Stimulated activated CD8-positive, alpha-beta memory T cell treated with anti-CD3 and anti-CD28 coated beads, Interleukin-15, amount 100 ng/mL, for 48 hours (primary cell): ENCODE results near the gene ZMAT5.

Source experiments
- DNase-seq, 2 donors: peaks; one replicate each; pipeline ENCODE4 v3.0.0-alpha.2; 2020; ENCODE audit warnings: low read depth in 2 of 2

Gene ZMAT5

GRCh38 chr22:29753808-29754657 lies 12.8 kb downstream of the ZMAT5 start:
- DNase-seq, result no peak

GRCh38 chr22:29751669-29752068 lies 15.1 kb downstream of the ZMAT5 start:
- DNase-seq, result no peak

DNA sequence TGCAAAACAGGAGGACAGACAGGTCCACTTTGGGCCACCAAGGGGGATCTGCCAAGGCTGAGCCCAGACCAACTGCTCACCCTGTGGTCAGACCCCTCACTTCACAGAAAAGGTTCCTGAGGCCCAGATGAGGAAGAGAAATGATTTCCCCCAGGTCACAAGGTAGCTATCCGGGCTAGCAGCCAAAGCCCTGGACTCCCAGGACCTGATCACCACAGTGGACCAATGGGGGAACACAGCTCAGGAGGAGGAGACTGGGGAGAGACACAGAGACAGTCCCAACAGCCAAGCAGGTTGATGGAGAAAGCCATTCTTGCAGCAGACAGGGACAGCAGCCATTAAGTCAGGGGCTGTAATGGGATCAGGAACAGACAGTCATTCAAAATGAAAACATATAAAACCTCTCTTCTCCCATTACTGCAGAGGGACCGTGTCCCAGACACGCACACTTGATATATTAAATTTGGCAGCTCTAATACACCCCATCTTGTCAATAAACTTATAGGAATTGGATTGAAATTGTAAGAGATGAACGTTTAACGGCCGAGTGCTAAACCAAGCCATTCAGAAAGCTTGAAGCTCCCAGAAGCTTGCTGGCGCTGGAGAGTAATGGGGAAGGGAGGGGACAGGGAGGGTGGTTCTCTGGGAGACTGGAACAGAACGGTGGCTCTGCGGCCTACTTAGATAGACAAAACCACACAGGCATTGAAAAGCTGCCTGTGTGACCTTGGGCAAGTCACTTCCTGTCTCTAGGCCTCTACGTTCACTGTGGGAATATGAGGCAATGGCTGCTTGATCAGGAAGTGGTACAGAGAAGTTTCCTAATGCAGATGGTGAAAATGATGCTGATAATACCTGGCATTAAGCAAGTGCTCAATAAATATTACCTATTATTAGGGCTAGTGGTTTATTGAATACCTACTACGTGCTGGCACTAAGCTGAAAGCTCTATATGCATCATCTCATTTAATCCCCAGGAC lies 16.0 kb downstream of the ZMAT5 start:
- DNase-seq, result no peak

- no peak for DNase-seq
Measured at GRCh38 chr22:29750029-29750428, 16.8 kb downstream of the ZMAT5 start.

- DNase-seq, result no peak
Measured at GRCh38 chr22:29748248-29748893, 18.4 kb downstream of the ZMAT5 start.

DNA sequence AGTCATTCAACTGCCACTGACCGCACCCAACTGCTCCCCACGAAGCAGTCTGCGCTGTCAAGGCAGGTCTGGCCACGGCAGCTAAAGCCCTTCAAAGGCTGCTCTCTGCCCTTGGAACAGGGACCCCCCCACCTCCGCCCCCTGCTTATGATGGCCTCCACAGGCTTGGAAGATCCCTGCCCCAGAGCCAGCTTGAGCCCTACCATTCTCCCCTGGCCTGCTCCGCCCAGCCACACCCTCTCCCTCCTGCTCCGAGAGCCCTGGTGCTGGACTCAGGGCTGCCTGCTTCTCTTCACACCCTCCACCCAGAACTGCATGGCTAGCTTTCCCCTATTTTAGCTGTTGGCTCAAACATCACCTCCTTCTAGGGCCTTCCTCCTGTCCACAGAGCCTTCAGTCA lies 19.0 kb downstream of the ZMAT5 start:
- DNase-seq, result no peak

GRCh38 chr22:29744902-29745301 lies 21.9 kb downstream of the ZMAT5 start:
- DNase-seq, result no peak

GRCh38 chr22:29742326-29742725 lies 24.5 kb downstream of the ZMAT5 start:
- no peak for DNase-seq

- DNase-seq, result no peak
Measured at GRCh38 chr22:29741926-29742325, 24.9 kb downstream of the ZMAT5 start.

DNA sequence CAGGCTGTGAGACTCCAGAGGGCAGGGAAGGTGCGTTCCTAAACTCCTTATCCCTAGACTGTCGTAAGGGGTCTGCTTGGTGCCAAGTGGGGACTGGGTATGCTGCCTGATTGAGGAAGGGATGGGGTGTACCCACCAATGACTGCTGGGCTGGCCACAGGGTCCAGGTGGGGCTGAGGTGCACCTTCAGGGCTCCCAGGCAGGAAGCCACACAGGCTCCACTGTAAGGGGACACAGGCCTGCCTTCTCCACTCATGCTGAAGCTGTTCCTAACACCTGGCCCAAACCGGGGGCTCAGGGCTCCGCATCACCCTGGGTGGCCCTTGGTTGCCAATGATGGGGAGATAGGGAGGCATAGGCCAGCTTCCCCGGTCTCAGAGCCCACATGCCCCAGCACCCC lies 26.6 kb downstream of the ZMAT5 start:
- no peak for DNase-seq

GRCh38 chr22:29739346-29739875 lies 27.4 kb downstream of the ZMAT5 start:
- no peak for DNase-seq

DNA sequence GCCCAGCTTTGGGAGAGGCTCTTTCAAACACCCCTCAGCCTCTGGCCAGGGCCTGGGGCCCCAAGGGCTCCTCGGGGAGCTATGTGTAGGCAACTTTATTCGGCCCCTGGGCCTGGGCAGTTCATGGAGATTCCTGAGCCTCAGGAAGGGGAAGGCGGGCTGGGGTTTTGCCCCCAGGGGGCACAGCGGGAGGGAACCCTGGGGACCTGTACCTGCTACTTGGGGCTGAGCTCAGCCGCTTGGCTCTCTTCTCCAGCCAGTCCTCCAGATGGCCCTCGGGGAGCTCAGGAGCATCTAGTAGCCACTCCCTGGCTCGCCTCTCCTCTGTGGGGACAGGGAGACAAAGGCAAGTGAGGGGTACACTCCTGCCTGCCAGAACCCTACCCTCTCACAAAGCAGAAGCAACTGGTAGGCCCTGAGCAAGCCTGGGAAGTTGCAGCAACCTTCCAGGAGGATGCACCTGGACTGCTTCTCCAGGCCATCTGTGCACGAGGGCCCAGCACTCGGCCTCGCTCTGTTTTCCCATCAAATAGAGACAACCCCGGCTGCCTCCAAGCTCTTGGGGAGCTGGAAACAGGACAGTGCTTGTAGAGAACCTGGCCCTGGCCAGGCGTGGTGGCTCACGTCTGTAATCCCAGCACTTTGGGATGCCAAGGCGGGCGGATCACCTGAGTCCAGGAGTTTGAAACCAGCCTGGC lies 28.5 kb downstream of the ZMAT5 start:
- no peak for DNase-seq

GRCh38 chr22:29737251-29738117 lies 29.3 kb downstream of the ZMAT5 start:
- DNase-seq, result no peak

- DNase-seq, result no peak
Measured at GRCh38 chr22:29735416-29735815, 31.4 kb downstream of the ZMAT5 start.

- DNase-seq, result no peak
Measured at GRCh38 chr22:29734838-29735237, 32.0 kb downstream of the ZMAT5 start.

DNA sequence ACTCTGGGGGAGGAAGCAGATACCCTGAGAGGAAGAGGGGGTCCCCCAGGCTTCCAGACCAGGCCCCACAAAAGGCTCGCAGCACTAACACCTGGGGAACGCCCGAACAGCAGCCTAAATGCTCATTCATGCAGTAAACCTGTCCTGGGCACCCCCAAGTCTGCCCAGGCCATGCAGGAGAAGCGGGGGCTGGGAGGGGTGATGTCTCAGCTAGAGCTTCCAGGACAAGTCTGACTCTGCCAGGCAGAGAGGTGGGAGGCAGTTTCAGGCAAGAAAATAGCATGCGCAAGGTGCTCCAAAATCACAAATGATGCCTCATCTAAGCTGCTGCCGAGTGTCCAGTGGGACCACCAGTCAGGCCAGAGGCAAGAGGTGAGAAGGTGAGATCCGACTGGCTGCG lies 32.4 kb downstream of the ZMAT5 start:
- no peak for DNase-seq

GRCh38 chr22:29733362-29734201 lies 33.2 kb downstream of the ZMAT5 start:
- DNase-seq, result no peak

GRCh38 chr22:29732883-29733282 lies 33.9 kb downstream of the ZMAT5 start:
- no peak for DNase-seq
